ENCODE results near the gene ZNF234. TPM values are rescaled to one million over a fixed set of nuclear protein-coding genes. Genes with fewer than 3 reads are reported as not detected.
"Not testable (repeated sequence)": the region's sequence is repeated elsewhere in the genome, so short reads cannot be mapped to it uniquely, and the experiment has no call there.

The ZNF234 gene
- total RNA-seq, 1 experiment from 2014 or later: 6.4 TPM

DNA sequence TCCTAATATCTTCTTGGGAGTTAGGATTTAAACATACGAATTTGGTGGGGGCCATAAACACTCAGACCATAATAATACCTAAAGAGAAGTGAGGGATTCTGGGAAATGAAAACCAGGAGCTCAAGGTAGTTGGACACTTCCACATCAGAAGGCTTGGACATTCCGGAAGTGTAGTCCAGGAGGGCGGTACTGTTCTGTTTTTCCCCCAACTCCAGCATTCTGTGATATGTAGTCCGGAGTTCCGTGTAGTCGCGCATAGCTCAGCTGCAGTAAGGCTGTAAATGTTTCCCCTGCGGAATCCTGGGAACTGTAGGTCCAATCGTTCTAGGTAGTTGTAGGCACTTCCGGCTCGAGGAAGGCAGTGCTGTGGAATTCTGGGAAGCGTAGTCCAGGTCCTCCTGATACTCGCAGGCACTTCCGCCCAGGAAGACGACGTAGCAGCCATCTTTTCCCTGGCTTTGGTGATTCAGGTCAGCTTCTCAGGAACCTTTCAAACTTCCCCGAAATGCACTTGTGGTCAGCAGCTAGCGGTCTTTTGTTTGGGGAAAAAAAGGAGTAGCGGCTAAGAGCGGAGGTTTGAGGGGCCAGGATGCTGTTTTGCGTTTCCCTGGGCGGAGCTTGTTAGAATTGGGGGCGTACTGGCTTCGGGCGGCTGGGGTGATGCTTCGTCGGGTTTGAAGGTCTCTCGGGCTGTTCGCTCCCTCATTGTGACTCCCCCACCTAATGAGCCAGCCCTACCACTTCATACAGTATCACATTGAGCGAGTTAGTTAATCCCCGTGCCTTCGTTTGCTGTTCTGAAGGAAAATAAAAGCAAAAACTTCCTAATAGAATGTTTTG is 23.5 kb downstream of the ZNF234 start, which contains the start of gene ZNF226:
ZNF226 (plus strand) TSS at position 428 of the 840 bp plus-strand sequence. CDS start 4,981 bp downstream, outside the sequence.
- intact Hi-C loops (cut with micrococcal nuclease; ENCODE audit: unreplicated experiment) (no loop called here), in situ Hi-C loops (cut with HindIII; ENCODE audit: low pct_unique_long_range_greater_than_20kb, low sequenced_read_pairs) (no loop called here)
- Histone ChIP-seq H3K4me1 (ENCODE audit: control insufficient read depth, insufficient read depth, low read length) (no peaks in the 10 kb centered on the region), H3K27me3 (ENCODE audit: control insufficient read depth, insufficient read depth, low read length) (no peaks in the 10 kb centered on the region), H3K4me3 (ENCODE audit: low read depth in 2 of 2, low read length in 2 of 2) (peak within 1 kb of the TSS; percentile 73 to 94), H3K27ac (ENCODE audit: low read length) (peak within 1 kb of the TSS; percentile 96), H3K9me3 (ENCODE audit: control insufficient read depth, insufficient read depth, low read depth, low read length) (peaks cover 26% of the 10 kb centered on the region; the same call in 1 of the 2 replicates), H3K36me3 (ENCODE audit: control insufficient read depth, insufficient read depth, low read length) (peaks cover 2% of the 10 kb centered on the region)
- TF ChIP-seq, protein P1, sequence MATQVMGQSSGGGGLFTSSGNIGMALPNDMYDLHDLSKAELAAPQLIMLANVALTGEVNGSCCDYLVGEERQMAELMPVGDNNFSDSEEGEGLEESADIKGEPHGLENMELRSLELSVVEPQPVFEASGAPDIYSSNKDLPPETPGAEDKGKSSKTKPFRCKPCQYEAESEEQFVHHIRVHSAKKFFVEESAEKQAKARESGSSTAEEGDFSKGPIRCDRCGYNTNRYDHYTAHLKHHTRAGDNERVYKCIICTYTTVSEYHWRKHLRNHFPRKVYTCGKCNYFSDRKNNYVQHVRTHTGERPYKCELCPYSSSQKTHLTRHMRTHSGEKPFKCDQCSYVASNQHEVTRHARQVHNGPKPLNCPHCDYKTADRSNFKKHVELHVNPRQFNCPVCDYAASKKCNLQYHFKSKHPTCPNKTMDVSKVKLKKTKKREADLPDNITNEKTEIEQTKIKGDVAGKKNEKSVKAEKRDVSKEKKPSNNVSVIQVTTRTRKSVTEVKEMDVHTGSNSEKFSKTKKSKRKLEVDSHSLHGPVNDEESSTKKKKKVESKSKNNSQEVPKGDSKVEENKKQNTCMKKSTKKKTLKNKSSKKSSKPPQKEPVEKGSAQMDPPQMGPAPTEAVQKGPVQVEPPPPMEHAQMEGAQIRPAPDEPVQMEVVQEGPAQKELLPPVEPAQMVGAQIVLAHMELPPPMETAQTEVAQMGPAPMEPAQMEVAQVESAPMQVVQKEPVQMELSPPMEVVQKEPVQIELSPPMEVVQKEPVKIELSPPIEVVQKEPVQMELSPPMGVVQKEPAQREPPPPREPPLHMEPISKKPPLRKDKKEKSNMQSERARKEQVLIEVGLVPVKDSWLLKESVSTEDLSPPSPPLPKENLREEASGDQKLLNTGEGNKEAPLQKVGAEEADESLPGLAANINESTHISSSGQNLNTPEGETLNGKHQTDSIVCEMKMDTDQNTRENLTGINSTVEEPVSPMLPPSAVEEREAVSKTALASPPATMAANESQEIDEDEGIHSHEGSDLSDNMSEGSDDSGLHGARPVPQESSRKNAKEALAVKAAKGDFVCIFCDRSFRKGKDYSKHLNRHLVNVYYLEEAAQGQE (IDR thresholded peaks at IDR 0.05; ENCODE audit: insufficient read depth in 1 of 2, low read depth in 2 of 2, low read length in 1 of 2): no peak
- TF ChIP-seq POLR2AphosphoS5 (IDR thresholded peaks at IDR 0.05; ENCODE audit: low read depth, low read length): peak; percentile 66
- ChIA-PET CTCF (interaction anchor here (0.6 kb wide), 1 partner anchor 663 kb away, joined by 3 read pairs; no protein-coding TSS in a partner anchor), POLR2A (no interaction called here)
- peak; percentile 90 for DNase-seq (ENCODE audit: low read depth, low spot score)
- BruUV-seq (replicated peaks): no TSS peak
- ATAC-seq: peak; percentile 99

DNA sequence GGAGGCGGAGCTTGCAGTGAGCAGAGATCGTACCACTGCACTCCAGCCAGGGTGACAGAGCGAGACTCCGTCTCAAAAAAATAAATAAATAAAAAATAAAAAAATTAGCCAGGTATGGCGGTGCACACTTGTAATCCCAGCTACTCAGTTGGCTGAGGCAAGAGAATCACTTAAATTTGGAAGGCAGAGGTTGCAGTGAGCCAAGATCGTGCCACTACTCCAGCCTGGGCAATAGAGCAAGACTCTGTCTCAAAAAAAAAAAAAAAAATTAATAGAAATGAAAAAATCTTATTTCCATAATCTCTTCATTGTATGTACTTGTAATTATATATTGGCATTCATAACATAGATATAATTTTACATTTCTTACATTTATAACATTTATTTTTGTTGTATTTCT is 29.3 kb downstream of the ZNF234 start:
- BruUV-seq (replicated peaks); H3K27me3 ChIP-seq (ENCODE audit: control insufficient read depth, insufficient read depth, low read length); H3K4me3 ChIP-seq (ENCODE audit: low read depth in 2 of 2, low read length in 2 of 2); DNase-seq (ENCODE audit: low read depth, low spot score); ATAC-seq; in situ Hi-C loops (cut with HindIII; ENCODE audit: low pct_unique_long_range_greater_than_20kb, low sequenced_read_pairs); H3K27ac ChIP-seq (ENCODE audit: low read length); H3K4me1 ChIP-seq (ENCODE audit: control insufficient read depth, insufficient read depth, low read length); CTCF ChIA-PET; POLR2A ChIA-PET; intact Hi-C loops (cut with micrococcal nuclease; ENCODE audit: unreplicated experiment): not testable (repeated sequence)
- peaks cover 58% of the 10 kb centered on the region; the same call in 1 of the 2 replicates for H3K9me3 ChIP-seq (ENCODE audit: control insufficient read depth, insufficient read depth, low read depth, low read length)
- peaks cover 31% of the 10 kb centered on the region for H3K36me3 ChIP-seq (ENCODE audit: control insufficient read depth, insufficient read depth, low read length)

DNA sequence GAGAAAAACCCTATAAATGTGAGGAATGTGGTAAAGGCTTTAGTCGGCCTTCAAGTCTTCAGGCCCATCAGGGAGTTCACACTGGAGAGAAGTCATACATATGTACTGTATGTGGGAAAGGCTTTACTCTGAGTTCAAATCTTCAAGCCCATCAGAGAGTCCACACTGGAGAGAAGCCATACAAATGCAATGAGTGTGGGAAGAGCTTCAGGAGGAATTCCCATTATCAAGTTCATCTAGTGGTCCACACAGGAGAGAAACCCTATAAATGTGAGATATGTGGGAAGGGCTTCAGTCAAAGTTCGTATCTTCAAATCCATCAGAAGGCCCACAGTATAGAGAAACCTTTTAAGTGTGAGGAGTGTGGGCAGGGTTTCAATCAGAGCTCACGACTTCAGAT is 35.2 kb downstream of the ZNF234 start:
- no peaks in the 10 kb centered on the region for H3K27me3 ChIP-seq (ENCODE audit: control insufficient read depth, insufficient read depth, low read length)
- no peak overlapping the region for H3K27ac ChIP-seq (ENCODE audit: low read length)
- POLR2A ChIA-PET: no interaction called here
- DNase-seq (ENCODE audit: low read depth, low spot score) (no peak), ATAC-seq (no peak)
- TF ChIP-seq POLR2AphosphoS5 (IDR thresholded peaks at IDR 0.05; ENCODE audit: low read depth, low read length) (no peak), TCF7L2 (IDR thresholded peaks at IDR 0.05; ENCODE audit: low read depth, low read length) (no peak)
- intact Hi-C loops (cut with micrococcal nuclease; ENCODE audit: unreplicated experiment) (no loop called here), in situ Hi-C loops (cut with HindIII; ENCODE audit: low pct_unique_long_range_greater_than_20kb, low sequenced_read_pairs) (no loop called here)
- H3K36me3 ChIP-seq (ENCODE audit: control insufficient read depth, insufficient read depth, low read length): peaks cover 30% of the 10 kb centered on the region
- CTCF ChIA-PET: no interaction called here
- peaks cover 42% of the 10 kb centered on the region for H3K9me3 ChIP-seq (ENCODE audit: control insufficient read depth, insufficient read depth, low read depth, low read length)
- H3K4me1 ChIP-seq (ENCODE audit: control insufficient read depth, insufficient read depth, low read length): no peaks in the 10 kb centered on the region
- no TSS peak for BruUV-seq (replicated peaks)
- no peak overlapping the region for H3K4me3 ChIP-seq (ENCODE audit: low read depth in 2 of 2, low read length in 2 of 2)

All from Panc1 (cell line).